Natural killer cell treated with Interleukin-12 subunit alpha and Interleukin-12 subunit beta and Interleukin-15 and Interleukin-18, amount 100 ng/mL, for 72 hours (primary cell): ENCODE data around the gene HRCT1. TPM values are rescaled to one million over a fixed set of nuclear protein-coding genes. Genes with fewer than 3 reads are reported as not detected.

Experiments used
- ATAC-seq, 2 donors: fragments of 150-1000 bp; cut with Tn5 transposase in 1 of 2; sonication (Bioruptor Pico), chemical (Tn5 transposase) in 1 of 2; 2 replicates each; pipeline ENCODE4 v1.10.0; 2021
- DNase-seq: peaks from one replicate; pipeline ENCODE4 v3.0.0; 2022; ENCODE audit warnings: low spot score
- H3K27ac Mint-ChIP-seq, 2 donors: 1 replicate in 1 of 2; 2 replicates in 1 of 2; pipeline ENCODE4 v1.8.0; 2022; ENCODE audit warnings: mixed read lengths in 2 of 2, mild to moderate bottlenecking in 1 of 2, moderate library complexity in 1 of 2
- H3K27me3 Mint-ChIP-seq, 2 donors: 1 replicate in 1 of 2; 2 replicates in 1 of 2; pipeline ENCODE4 v1.8.0; 2022; ENCODE audit warnings: mixed read lengths in 2 of 2
- H3K36me3 Mint-ChIP-seq: one replicate; pipeline ENCODE4 v1.8.0; 2022; ENCODE audit warnings: mixed read lengths
- H3K4me1 Mint-ChIP-seq, 2 donors: 1 replicate in 1 of 2; 2 replicates in 1 of 2; pipeline ENCODE4 v1.8.0; 2022; ENCODE audit warnings: low read depth in 2 of 2, mixed read lengths in 2 of 2, mild to moderate bottlenecking in 1 of 2
- H3K4me3 Mint-ChIP-seq: one replicate; pipeline ENCODE4 v1.8.0; 2022; ENCODE audit warnings: mixed read lengths
- H3K9me3 Mint-ChIP-seq: 2 replicates; pipeline ENCODE4 v1.8.0; 2022; ENCODE audit warnings: mixed read lengths
- total RNA-seq, 2 donors: library from RNA; stranded (reverse); gene quantifications; one replicate each; pipeline ENCODE4 v1.2.3, GENCODE V29; 2022

HRCT1 gene
- total RNA-seq, 2 donors from 2014 or later, result not detected

DNA sequence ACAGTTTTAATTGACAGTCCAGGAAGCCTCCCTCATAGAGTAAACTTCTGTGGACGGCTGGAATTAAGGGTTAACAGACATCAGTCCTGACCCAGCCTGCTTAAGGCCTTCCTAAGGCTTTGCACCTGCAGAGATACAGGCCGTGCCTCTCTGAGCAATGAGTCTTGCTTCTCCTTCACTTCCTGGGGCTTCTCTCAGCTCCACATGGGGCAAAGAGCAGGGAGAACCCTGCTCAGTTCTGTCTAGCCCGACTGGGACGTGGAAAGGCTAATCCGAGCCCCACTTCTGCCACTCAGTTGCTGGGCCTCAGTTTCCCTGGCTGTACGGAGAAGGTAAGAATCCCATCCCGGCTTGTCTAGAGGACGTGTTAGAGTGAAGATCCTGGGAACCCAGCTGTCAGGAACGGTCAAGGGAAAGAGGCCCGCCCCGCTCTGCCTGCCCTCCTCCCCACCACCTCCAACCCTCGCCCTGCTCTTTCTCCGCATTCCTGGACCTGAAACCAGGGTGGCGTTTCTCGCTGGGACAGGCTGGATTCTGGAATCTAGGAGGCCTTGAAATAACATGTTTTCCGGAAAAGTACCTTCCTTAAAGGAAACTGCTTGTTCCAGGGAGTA lies 9.8 kb downstream of the HRCT1 start:
- no peak overlapping the region for H3K27ac Mint-ChIP-seq
- no peaks in the 10 kb centered on the region for H3K27me3 Mint-ChIP-seq
- H3K9me3 Mint-ChIP-seq, result no peaks in the 10 kb centered on the region
- peaks cover 3 to 5% of the 10 kb centered on the region in 2 donors for H3K4me1 Mint-ChIP-seq
- ATAC-seq, result no peak
- no peak overlapping the region for H3K4me3 Mint-ChIP-seq
- no peak for DNase-seq
- H3K36me3 Mint-ChIP-seq, result no peaks in the 10 kb centered on the region

DNA sequence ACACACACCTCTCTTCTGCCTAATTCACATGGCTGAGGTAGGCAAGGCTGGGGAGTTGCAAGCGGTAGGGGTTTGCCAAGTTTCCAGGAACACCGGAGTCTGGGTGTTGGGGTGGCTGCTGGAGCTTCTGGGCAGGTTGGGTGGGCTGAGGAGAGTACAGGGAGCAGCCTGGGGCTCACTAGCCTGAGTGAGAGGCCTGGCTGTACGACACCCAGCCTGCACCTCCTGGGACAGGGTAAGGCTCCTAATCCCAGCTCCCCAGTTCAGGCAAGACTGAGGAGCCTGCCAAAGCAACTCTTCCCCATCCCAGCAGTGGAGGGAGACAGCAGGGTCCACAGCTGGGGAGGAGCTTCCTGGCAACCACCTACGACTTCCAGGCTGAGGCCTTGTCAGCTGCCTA lies 11.3 kb downstream of the HRCT1 start:
- H3K27ac Mint-ChIP-seq, result no peak overlapping the region
- no peak overlapping the region for H3K4me3 Mint-ChIP-seq
- no peaks in the 10 kb centered on the region for H3K36me3 Mint-ChIP-seq
- DNase-seq (no peak), ATAC-seq (peak; percentile 37 to 59)
- H3K9me3 Mint-ChIP-seq, result no peaks in the 10 kb centered on the region
- H3K27me3 Mint-ChIP-seq, result peaks cover 0 to 7% of the 10 kb centered on the region in 2 donors
- H3K4me1 Mint-ChIP-seq, result no peaks in the 10 kb centered on the region

- H3K27me3 Mint-ChIP-seq, result peaks cover 7 to 8% of the 10 kb centered on the region in 2 donors
- H3K27ac Mint-ChIP-seq, result no peak overlapping the region
- H3K4me1 Mint-ChIP-seq, result no peaks in the 10 kb centered on the region
- no peak for DNase-seq
- H3K9me3 Mint-ChIP-seq, result no peaks in the 10 kb centered on the region
- H3K36me3 Mint-ChIP-seq, result no peaks in the 10 kb centered on the region
- no peak overlapping the region for H3K4me3 Mint-ChIP-seq
- no peak for ATAC-seq
These were observed 12.8 kb downstream of the HRCT1 start for GRCh38 chr9:35918780-35919179.

GRCh38 chr9:35919212-35920008 lies 13.4 kb downstream of the HRCT1 start:
- no peaks in the 10 kb centered on the region for H3K9me3 Mint-ChIP-seq
- H3K36me3 Mint-ChIP-seq, result no peaks in the 10 kb centered on the region
- DNase-seq, result no peak
- no peak overlapping the region for H3K4me3 Mint-ChIP-seq
- H3K27ac Mint-ChIP-seq, result no peak overlapping the region
- no peak for ATAC-seq
- no peaks in the 10 kb centered on the region for H3K4me1 Mint-ChIP-seq
- H3K27me3 Mint-ChIP-seq, result peaks cover 8 to 10% of the 10 kb centered on the region in 2 donors

GRCh38 chr9:35920051-35920620 lies 14.1 kb downstream of the HRCT1 start:
- no peak overlapping the region for H3K4me3 Mint-ChIP-seq
- no peaks in the 10 kb centered on the region for H3K9me3 Mint-ChIP-seq
- H3K27me3 Mint-ChIP-seq, result peaks cover 8 to 10% of the 10 kb centered on the region in 2 donors
- ATAC-seq, result no peak
- DNase-seq, result no peak
- no peaks in the 10 kb centered on the region for H3K4me1 Mint-ChIP-seq
- no peaks in the 10 kb centered on the region for H3K36me3 Mint-ChIP-seq
- H3K27ac Mint-ChIP-seq, result no peak overlapping the region

- DNase-seq, result no peak
- Mint-ChIP-seq H3K9me3 (no peaks in the 10 kb centered on the region), H3K27ac (no peak overlapping the region), H3K27me3 (peaks cover 17 to 19% of the 10 kb centered on the region in 2 donors), H3K4me1 (no peaks in the 10 kb centered on the region), H3K36me3 (no peaks in the 10 kb centered on the region), H3K4me3 (no peak overlapping the region)
- no peak for ATAC-seq
These were observed 17.6 kb downstream of the HRCT1 start for GRCh38 chr9:35923598-35923926.

DNA sequence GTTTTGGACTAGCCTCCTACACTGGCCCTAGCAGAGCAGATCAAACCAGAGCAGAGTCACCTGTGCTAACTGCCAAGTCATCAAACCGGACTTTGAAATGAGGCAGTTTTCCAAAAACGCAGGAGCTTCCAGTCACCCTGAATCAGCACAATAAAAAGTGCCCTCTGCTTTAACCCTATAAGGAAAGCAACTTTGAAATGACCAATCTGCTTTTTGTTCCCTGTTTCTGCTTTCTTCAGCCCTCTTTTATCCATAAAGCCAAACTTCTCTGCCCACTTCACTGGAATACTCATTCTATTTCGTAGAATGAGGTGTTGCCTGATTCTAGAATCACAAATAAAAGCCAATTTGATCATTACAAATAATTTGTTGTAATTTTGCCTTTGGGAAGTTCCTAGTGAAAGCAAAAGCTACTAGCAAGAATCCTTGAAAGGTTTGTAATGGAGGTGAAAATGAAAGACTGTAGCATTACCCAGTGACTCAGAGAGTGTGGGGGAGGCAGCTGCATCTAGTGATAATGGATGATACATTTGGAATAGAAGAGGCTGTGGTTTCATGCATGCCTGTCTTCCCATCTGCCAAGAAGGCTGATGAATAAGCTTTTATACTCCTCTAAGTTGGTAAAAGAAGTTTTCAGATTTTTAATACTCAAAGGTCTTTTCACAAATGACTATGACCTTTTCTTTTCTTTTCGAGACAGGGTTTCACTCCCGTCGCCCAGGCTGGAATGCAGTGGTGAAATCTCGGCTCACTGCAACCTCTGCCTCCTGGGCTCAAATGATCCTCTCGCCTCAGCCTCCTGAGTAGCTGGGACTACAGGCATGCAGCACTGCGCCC lies 18.1 kb downstream of the HRCT1 start:
- ATAC-seq, result no peak
- H3K27ac Mint-ChIP-seq, result no peak overlapping the region
- H3K4me1 Mint-ChIP-seq, result no peaks in the 10 kb centered on the region
- H3K27me3 Mint-ChIP-seq, result peaks cover 17 to 19% of the 10 kb centered on the region in 2 donors
- no peak for DNase-seq
- no peak overlapping the region for H3K4me3 Mint-ChIP-seq
- H3K36me3 Mint-ChIP-seq, result no peaks in the 10 kb centered on the region
- H3K9me3 Mint-ChIP-seq, result no peaks in the 10 kb centered on the region

GRCh38 chr9:35928591-35929452 lies 22.8 kb downstream of the HRCT1 start:
- no peak for ATAC-seq
- no peaks in the 10 kb centered on the region for H3K9me3 Mint-ChIP-seq

DNA sequence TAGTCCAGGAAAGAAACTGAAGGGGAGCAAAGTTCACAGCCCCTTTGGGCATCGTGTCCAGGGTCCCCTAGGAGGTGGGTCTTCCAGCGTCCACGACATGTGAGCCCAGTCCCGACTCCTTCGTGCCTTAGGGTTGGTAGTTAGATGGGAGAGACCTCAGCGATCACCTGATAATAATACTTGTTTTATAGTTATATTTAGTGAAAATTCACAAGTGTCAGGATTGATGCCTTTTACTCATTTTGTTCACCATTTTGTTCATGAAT lies 23.4 kb downstream of the HRCT1 start:
- no peaks in the 10 kb centered on the region for H3K9me3 Mint-ChIP-seq
- no peak for DNase-seq
- no peak overlapping the region for H3K27ac Mint-ChIP-seq
- no peaks in the 10 kb centered on the region for H3K4me1 Mint-ChIP-seq
- no peak overlapping the region for H3K4me3 Mint-ChIP-seq
- no peaks in the 10 kb centered on the region for H3K36me3 Mint-ChIP-seq
- H3K27me3 Mint-ChIP-seq, result peaks cover 7 to 11% of the 10 kb centered on the region in 2 donors
- ATAC-seq, result no peak

More at GRCh38 chr9:35928591-35929452, 22.8 kb downstream of the HRCT1 start:
- no peak for DNase-seq
- Mint-ChIP-seq H3K4me3 (no peak overlapping the region), H3K36me3 (no peaks in the 10 kb centered on the region), H3K27ac (no peak overlapping the region), H3K4me1 (no peaks in the 10 kb centered on the region), H3K27me3 (peaks cover 10 to 11% of the 10 kb centered on the region in 2 donors)

DNA sequence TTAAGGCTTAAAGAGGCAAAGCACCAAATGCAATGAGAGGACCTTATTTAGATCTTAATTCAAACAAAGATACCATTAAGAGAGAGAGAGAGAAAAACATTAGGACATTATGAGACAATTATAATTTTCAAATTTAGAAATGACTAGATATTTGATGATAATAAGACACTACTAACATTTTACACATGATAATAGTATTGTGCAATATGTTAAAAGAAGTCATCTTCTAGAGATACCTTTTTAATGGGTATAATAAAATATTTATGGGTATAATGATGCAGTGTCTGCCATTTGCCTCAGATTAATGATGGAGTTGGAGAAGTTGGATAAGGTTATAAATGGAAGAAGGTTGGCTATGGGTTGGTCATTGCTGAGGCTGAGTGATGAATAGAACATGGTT lies 24.5 kb downstream of the HRCT1 start:
- ATAC-seq (no peak), DNase-seq (no peak)
- Mint-ChIP-seq H3K4me3 (no peak overlapping the region), H3K9me3 (no peaks in the 10 kb centered on the region), H3K27ac (no peak overlapping the region), H3K4me1 (no peaks in the 10 kb centered on the region), H3K27me3 (peaks cover 7 to 11% of the 10 kb centered on the region in 2 donors), H3K36me3 (no peaks in the 10 kb centered on the region)

DNA sequence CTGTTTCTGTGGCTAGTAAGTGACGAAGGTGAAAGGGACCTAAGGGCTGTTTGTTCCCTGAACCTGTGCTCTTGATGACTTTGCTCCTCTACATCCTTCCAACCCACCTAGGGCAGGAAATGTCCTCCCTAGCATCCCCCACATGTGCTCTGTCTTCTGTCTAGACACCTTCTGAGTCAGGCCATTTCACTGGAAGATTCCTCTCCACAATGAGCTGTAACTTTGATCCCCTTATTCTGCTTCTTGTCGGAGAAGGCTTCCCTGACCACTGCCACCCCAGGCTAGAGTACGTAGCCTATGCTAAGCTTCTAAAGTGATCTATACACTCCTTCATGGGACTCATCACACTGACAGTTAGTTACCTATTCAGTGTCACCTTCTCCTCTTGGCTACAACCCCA lies 25.0 kb downstream of the HRCT1 start:
- ATAC-seq, result no peak
- Mint-ChIP-seq H3K36me3 (no peaks in the 10 kb centered on the region), H3K9me3 (no peaks in the 10 kb centered on the region), H3K4me1 (no peaks in the 10 kb centered on the region), H3K27me3 (peaks cover 7 to 11% of the 10 kb centered on the region in 2 donors), H3K4me3 (no peak overlapping the region), H3K27ac (no peak overlapping the region)
- no peak for DNase-seq

DNA sequence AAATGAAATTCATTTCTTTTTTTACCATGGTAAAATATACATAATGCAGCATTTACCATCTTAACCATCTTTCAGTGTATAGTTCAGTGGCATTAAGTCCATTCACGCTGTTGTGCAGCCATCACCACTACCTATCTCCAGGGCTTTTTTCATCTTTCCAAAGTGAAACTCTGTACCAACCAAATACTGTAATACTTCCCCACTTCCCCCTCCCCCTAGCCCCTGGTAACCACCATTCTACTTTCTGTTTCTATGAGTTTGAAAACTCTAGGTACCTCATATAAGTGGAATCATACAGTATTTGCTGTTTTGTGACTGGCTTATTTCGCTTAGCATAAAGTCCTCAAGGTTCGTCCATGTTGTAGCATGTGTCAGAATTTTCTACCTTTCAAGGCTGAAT lies 26.7 kb downstream of the HRCT1 start:
- no peaks in the 10 kb centered on the region for H3K27me3 Mint-ChIP-seq
- H3K27ac Mint-ChIP-seq, result no peak overlapping the region
- DNase-seq (no peak), ATAC-seq (peak in 1 of 2 donors; percentile 40)
- no peaks in the 10 kb centered on the region for H3K9me3 Mint-ChIP-seq
- H3K36me3 Mint-ChIP-seq, result no peaks in the 10 kb centered on the region
- no peaks in the 10 kb centered on the region for H3K4me1 Mint-ChIP-seq
- no peak overlapping the region for H3K4me3 Mint-ChIP-seq

DNA sequence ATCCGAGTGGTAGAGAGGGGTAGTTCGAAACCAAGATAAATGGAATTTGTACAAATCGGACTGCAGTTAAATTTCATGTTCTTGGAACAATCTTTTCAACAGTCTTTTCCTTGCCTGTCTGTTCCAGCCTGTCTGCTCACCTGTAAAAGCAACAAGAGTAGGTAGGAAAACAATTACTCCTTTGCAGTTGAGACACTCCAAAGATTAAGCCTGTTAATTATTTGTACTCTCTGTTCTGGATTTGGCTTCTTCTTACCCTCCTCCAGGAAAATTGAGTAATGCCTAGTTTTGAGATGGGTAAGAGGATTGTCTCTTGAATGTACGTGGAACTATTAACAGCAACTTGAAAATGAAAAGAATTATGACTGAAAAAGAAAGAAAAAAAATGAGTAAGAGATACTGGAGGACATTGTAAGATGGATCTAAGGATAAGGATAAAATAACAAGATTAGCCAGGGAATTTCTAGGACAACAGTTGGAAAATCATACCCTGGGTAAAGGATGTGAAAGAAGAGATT lies 27.6 kb downstream of the HRCT1 start:
- Mint-ChIP-seq H3K4me3 (peak overlapping the region; percentile 13), H3K27me3 (no peaks in the 10 kb centered on the region), H3K27ac (peak overlapping the region in 1 of 2 donors; percentile 68), H3K9me3 (no peaks in the 10 kb centered on the region), H3K36me3 (no peaks in the 10 kb centered on the region), H3K4me1 (no peaks in the 10 kb centered on the region)
- ATAC-seq (no peak), DNase-seq (no peak)
